GM18508 (cell line): ENCODE results near the gene AGAP5.

ENCODE experiments used
- ATAC-seq: cut with Tn5 transposase; IDR thresholded peaks from one replicate; pipeline ENCODE4 v1.9.1; 2021; ENCODE audit warnings: moderate number of reproducible peaks; ENCODE audit not compliant: insufficient read depth, unreplicated experiment

Gene AGAP5

DNA sequence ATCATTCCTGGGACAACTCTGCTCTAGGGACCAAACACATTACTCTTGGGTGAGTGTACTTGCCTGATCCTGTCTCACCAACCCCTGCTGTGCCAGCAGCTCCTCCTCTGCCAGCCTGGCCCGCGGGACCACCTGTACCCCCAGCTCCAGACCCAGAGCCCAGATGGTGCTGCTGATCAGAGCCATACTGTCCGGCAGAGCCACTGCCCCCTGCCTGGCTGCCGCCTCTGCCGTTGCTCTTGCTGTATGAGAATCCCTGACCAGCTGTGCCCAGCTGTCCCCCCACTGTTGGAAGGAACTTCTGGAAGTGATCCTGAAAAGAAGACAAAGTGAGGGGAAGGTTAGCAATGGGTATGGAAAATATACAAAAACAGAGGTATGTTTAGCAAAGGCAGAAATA is 63.5 kb downstream of the AGAP5 start:
- no peak for ATAC-seq

DNA sequence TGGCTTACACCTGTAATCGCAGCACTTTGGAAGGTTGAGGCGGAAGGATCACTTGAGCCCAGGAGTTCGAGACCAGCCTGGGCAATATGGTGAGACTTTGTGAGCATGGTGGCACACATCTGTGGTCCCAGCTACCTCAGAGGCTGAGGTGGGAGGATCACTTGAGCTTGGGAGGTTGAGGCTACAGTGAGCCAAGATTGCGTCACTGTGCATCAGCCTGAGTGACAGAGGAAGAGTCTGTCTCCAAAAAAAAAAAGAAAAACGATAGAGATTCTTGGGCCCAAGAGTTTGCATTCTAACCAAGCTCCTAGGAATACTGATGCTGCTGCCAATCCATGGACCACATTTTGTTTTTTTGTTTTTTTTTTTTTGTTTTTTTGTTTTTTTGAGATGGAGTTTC is 68.7 kb downstream of the AGAP5 start:
- ATAC-seq = no peak

DNA sequence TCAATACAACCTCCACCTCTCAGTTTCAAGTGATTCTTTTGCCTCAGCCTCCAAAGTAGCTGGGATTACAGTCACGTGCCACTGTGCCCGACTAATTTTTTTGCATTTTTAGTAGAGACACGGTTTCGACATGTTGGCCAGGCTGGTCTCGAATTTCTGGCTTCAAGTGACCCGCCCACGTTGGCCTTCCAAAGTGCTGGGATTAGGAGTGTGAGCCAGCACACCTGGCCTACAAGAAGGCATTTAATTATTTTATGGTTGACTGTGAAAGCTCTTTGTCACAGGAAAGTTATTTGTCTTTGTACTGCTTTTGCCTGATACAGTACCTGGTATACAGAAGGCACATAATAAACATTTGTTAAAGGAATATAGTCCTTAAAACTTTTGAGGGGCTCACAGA is 69.5 kb downstream of the AGAP5 start:
- ATAC-seq = no peak

DNA sequence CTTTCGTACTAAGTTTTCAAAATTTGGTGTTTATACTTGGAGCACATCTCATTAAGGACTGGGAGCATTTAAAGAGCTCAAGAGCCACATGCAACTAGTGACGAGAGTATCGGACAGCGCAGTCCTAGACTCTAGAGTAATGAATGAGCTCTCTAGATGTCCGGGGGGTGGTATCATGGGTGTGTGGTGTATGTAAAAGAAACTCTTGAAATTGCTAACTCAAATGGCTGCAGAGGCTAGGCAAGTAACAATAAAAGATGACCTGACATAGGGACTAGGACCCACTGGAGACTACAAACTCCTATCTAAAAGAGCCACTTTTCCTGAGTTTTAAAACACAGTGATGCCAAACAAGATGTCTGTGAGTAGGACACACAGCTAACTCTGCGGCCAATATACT is 70.6 kb downstream of the AGAP5 start:
- ATAC-seq = no peak

DNA sequence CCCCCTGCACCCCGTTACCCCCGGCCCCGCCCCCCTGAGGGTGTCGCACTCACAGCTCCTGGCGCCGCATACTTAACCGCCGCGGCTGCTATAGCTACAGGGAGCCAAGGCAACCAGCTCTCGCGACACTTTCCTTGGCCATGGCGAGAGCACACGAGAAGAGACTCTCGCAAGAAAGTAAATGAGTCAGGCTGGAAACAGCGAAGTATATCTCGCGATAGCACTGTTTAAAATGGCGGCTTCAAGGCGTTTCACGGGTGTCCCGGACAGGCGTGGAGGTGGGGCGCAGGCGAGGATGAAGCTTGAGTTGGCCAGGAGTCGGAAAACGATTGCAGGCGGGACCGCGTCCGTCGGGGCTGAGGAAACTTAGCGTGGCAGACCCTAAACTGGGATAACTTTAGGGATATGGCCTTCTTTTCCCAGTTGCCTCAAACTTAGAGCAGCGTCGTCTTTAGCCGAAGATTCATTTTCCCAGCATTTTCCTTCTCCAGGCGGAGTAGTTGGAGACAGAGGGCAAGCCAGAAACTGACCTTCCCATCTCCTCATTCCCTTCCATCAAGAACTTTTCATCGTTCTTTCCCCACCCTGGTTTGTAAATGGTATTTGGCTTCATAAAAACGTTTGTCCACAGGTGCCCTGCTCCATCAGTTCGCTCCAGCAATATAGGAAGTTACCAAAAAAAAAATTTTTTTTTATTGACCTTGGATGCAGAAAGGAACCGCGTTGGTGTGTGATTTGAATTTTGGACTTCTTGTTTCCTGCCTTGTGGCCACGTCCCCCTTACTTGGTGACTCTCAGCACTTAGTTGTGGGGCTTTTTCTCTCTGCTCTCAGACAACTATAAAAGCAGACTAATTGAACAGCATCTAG is 71.8 kb downstream of the AGAP5 start:
- peak; percentile 91 for ATAC-seq

DNA sequence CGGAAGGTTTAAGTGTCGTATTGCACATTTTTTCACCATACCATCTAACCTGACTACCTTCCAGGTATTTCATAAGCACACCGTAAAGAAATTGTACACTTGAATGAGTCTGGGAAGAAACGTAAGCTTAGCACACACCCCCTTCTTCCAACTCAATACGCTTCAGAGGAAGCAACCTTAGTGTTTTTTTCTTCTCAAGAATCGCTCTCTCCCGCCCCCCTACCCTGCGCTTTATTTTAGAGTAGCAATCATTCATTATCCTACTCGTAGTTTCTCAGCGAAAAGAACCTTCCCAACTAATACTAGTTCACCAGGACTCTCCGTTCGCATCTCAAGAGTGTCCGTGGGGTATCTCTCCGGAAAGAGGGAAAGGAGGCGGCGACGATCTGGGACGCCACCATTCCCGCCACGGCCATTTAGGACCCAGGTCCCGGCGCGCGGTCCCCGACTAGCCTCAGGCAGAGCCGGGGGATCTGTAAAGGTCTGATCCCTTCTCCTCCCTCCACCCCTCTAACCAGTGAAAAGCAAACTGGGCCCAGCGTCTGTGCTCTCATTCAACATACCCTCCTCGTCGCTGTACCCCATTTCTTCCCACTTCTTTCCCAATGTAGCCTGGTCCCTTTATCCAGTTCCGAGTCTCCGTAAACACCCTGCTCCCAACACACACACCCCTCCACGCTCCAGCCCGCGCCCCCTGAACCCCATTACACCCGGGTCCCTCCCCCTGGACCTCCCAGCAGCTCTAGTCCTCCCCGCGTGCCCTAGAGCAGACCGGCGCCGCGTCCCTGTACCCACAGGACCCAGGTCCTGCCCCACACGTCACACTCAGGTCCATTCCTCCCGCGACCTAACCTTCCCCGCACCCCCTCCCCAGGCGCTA is 72.7 kb downstream of the AGAP5 start:
- no peak for ATAC-seq
